ENCODE results near the gene FAF1. TPM values are rescaled to one million over a fixed set of nuclear protein-coding genes. Genes with fewer than 3 reads are reported as not detected.

The FAF1 gene
- total and polyA plus RNA-seq, 9 of the 15 experiments (the other 6 are each of a cell fraction or from before 2014, with no cell fraction given), result 48.7 to 225 (median 118) TPM

GRCh38 chr1:50605186-50605875 lies 354.7 kb downstream of the FAF1 start:
- DNase-seq (ENCODE audit: extremely low read depth in 1 of 4, low spot score in 3 of 4), result peak; percentile 31 to 59 (median 40)
- H3K27me3 ChIP-seq (ENCODE audit: control insufficient read depth in 2 of 2, insufficient read depth in 2 of 2, low read length in 2 of 2), result no peaks in the 10 kb centered on the region
- no peaks in the 10 kb centered on the region for H4K20me1 ChIP-seq (replicated peaks; ENCODE audit: control insufficient read depth, insufficient read depth, low read length)
- no peaks in the 10 kb centered on the region for H3K79me2 ChIP-seq (ENCODE audit: control insufficient read depth, insufficient read depth, low read length)
- no peaks in the 10 kb centered on the region for H3K4me1 ChIP-seq (replicated peaks in 1 of 2; ENCODE audit: control insufficient read depth in 2 of 2, insufficient read depth in 2 of 2, low read length in 2 of 2)
- no peak overlapping the region for H3K9ac ChIP-seq (ENCODE audit: insufficient read depth in 1 of 2, low read depth in 2 of 2, low read length in 2 of 2)
- H3K27ac ChIP-seq (ENCODE audit: extremely low read depth, low read depth, low read length), result no peak overlapping the region
- no peak overlapping the region for H3K4me3 ChIP-seq
- H3K4me2 ChIP-seq (ENCODE audit: insufficient read depth, low read length), result no peak overlapping the region
- no peak for FAIRE-seq
- H3K9me1 ChIP-seq (ENCODE audit: control insufficient read depth, insufficient read depth, low read length), result no peaks in the 10 kb centered on the region
- POLR2A ChIA-PET, result interaction anchor here (0.5 kb wide), 2 partner anchors 9 to 161 kb away, joined by 3 read pairs; no protein-coding TSS in a partner anchor
- CTCF ChIA-PET (ENCODE audit: low intra/inter-chr PET ratio), result interaction anchor here (1.1 to 2.0 kb wide), 2 partner anchors 235 to 237 kb away, joined by 4 to 16 read pairs; no protein-coding TSS in a partner anchor
- no TSS peak for BruUV-seq (replicated peaks)
- intact Hi-C loops (cut with micrococcal nuclease), result loop anchor here (1.0 kb wide), 1 partner anchor 237 kb away; no protein-coding TSS in a partner anchor
- H3K36me3 ChIP-seq (ENCODE audit: control insufficient read depth, insufficient read depth, low read length), result no peaks in the 10 kb centered on the region
- peak; percentile 90 for ATAC-seq
- H3K9me3 ChIP-seq (replicated peaks; ENCODE audit: control insufficient read depth, insufficient read depth, low read depth, low read length), result no peaks in the 10 kb centered on the region
- in situ Hi-C loops (cut with MboI), result loop anchor here (5.0 kb wide), 1 partner anchor 228 kb away; no protein-coding TSS in a partner anchor
- WGBS (ENCODE audit: insufficient coverage, low coverage, missing lambda C conversion rate), result 94% methylated on average over 2 of the region's 2 CpGs
- H2AFZ ChIP-seq (ENCODE audit: low read depth, low read length), result no peak overlapping the region
- no peak for TF ChIP-seq HMG20B (CRISPR knock-in tag; IDR thresholded peaks at IDR 0.05)
- TF ChIP-seq TAF7 (tag; IDR thresholded peaks at IDR 0.05), result no peak
- no peak for TF ChIP-seq KLF13 (tag; IDR thresholded peaks at IDR 0.05; ENCODE audit: borderline replicate concordance, low read depth)
- no peak for TF ChIP-seq NCOA6 (IDR thresholded peaks at IDR 0.05)
- TF ChIP-seq SNAPC5 (CRISPR knock-in tag; IDR thresholded peaks at IDR 0.05), result no peak
- peak; percentile 47 to 71 for TF ChIP-seq RAD21 (CRISPR knock-in tag; conservative IDR thresholded peaks at IDR 0.05 in 1 of 2, IDR thresholded peaks at IDR 0.05 in 1 of 2)
- no peak for TF ChIP-seq MAZ (CRISPR knock-in tag; conservative IDR thresholded peaks at IDR 0.05 in 1 of 2, IDR thresholded peaks at IDR 0.05 in 1 of 2)
- peak; percentile 49 to 74 (median 62); a peak in 5 of 6 replicates for TF ChIP-seq CTCF (IDR thresholded peaks at IDR 0.05 in 2 of 3, conservative IDR thresholded peaks at IDR 0.05 in 1 of 3; ENCODE audit: insufficient read depth in 2 of 3, low read depth in 1 of 3, low read length in 3 of 3)
- 0 out of 2 replicates have a peak, but pooled peaks have one; percentile 9 for TF ChIP-seq SMC3 (conservative IDR thresholded peaks at IDR 0.05; ENCODE audit: insufficient read depth, low read depth, low read length)
- TF ChIP-seq LARP7 (IDR thresholded peaks at IDR 0.05), result no peak
- TF ChIP-seq ZNF436 (CRISPR knock-in tag; IDR thresholded peaks at IDR 0.05), result no peak

Measured in K562 (cell line).